B cell (primary cell): ENCODE measurements around the gene RGS10. TPM values are rescaled to one million over a fixed set of nuclear protein-coding genes. Genes with fewer than 3 reads are reported as not detected.

ENCODE experiments used
- ATAC-seq: fragments of 200-7000 bp; cut with Tn5 transposase; one replicate; pipeline ENCODE4 v1.10.0; 2021; ENCODE audit warnings: low read depth, mild to moderate bottlenecking, moderate number of reproducible peaks, moderate library complexity
- CTCF ChIA-PET: fragments of 350-600 bp; sonication (Branson Sonifier 250); formaldehyde crosslinking; loops from one replicate; lab custom pipeline; 2021; ENCODE audit warnings: antibody characterized with exemption, inconsistent platforms; lab: Charles Lee
- POLR2A ChIA-PET: fragments of 350-600 bp; sonication (Branson Sonifier 250); formaldehyde crosslinking; loops from one replicate; lab custom pipeline; 2021; ENCODE audit warnings: antibody characterized with exemption; lab: Charles Lee
- DNase-seq: peaks from one replicate; pipeline ENCODE4 v3.0.0; 2013
- H2AFZ ChIP-seq: 2 replicates; pipeline ENCODE4 v1.6.1; 2012; ENCODE audit warnings: mild to moderate bottlenecking, low read depth, low read length; ENCODE audit not compliant: insufficient read depth, poor library complexity, severe bottlenecking
- H3K27ac ChIP-seq, 2 donors: 1 replicate in 1 of 2; 2 replicates in 1 of 2; pipeline ENCODE4 v1.5.1; 2012 to 2013; ENCODE audit warnings: low read length in 2 of 2, mild to moderate bottlenecking in 2 of 2, moderate library complexity in 1 of 2
- H3K27me3 ChIP-seq, 4 experiments: fragments of 200-600 bp in 1 of 4; sonication (generic) in 1 of 4; replicated peaks in 1 of 4; 1 replicate in 2 of 4; 2 replicates in 2 of 4; pipeline versions ENCODE4 v1.6.1 to v1.7.0; 2013 to 2016; ENCODE audit warnings: low read length in 3 of 4, mild to moderate bottlenecking in 2 of 4, mixed read lengths in 1 of 4, moderate library complexity in 1 of 4; ENCODE audit not compliant: insufficient read depth in 4 of 4, control insufficient read depth in 3 of 4; ENCODE audit errors: control extremely low read depth in 1 of 4
- H3K36me3 ChIP-seq, 2 experiments: replicated peaks in 1 of 2; 1 replicate in 1 of 2; 2 replicates in 1 of 2; pipeline versions ENCODE4 v1.6.1 to v1.7.1; 2013; ENCODE audit warnings: low read length in 1 of 2; ENCODE audit not compliant: insufficient read depth in 2 of 2, control insufficient read depth in 1 of 2; ENCODE audit errors: control extremely low read depth in 1 of 2, extremely low read depth in 1 of 2
- H3K4me1 ChIP-seq, 2 donors: fragments of 200-600 bp in 1 of 2; sonication (generic) in 1 of 2; 1 replicate in 1 of 2; 2 replicates in 1 of 2; pipeline versions ENCODE4 v1.5.1 to v1.6.1; 2013 to 2017; ENCODE audit warnings: low read length in 2 of 2; ENCODE audit not compliant: control insufficient read depth in 2 of 2, insufficient read depth in 2 of 2
- H3K4me2 ChIP-seq: replicated peaks from 2 replicates; pipeline ENCODE3; 2012; ENCODE audit warnings: mild to moderate bottlenecking, low read depth, low read length; ENCODE audit not compliant: poor library complexity, severe bottlenecking
- H3K4me3 ChIP-seq, 5 experiments: fragments of 200-600 bp in 1 of 5; sonication (generic) in 1 of 5; 1 replicate in 3 of 5; 2 replicates in 2 of 5; pipeline versions ENCODE4 v1.5.1 to v1.7.0; 2011 to 2016; ENCODE audit warnings: low read length in 4 of 5, mild to moderate bottlenecking in 4 of 5, low read depth in 2 of 5, control low read depth in 1 of 5, moderate library complexity in 1 of 5; ENCODE audit not compliant: insufficient read depth in 1 of 5; ENCODE audit errors: control extremely low read depth in 1 of 5, extremely low read depth in 1 of 5
- H3K79me2 ChIP-seq: fragments of 200-600 bp; sonication (generic); one replicate; pipeline ENCODE4 v1.6.0; 2016; ENCODE audit warnings: low read length; ENCODE audit not compliant: control insufficient read depth, insufficient read depth
- H3K9ac ChIP-seq: fragments of 200-600 bp; sonication (generic); 2 replicates; pipeline ENCODE4 v1.6.1; 2017; ENCODE audit warnings: mild to moderate bottlenecking, low read length, moderate library complexity
- H3K9me3 ChIP-seq, 3 donors: one replicate each; pipeline versions ENCODE4 v1.6.1 to v1.7.1; 2013; ENCODE audit warnings: low read length in 2 of 3; ENCODE audit not compliant: control insufficient read depth in 2 of 3, insufficient read depth in 1 of 3; ENCODE audit errors: control extremely low read depth in 1 of 3
- H4K20me1 ChIP-seq: 2 replicates; pipeline ENCODE4 v1.6.0; 2012; ENCODE audit warnings: mild to moderate bottlenecking, low read length; ENCODE audit not compliant: insufficient read depth, control insufficient read depth, poor library complexity, severe bottlenecking
- H3K27ac Mint-ChIP-seq: one replicate; pipeline ENCODE4 v1.8.0; 2021; ENCODE audit warnings: mixed read lengths
- H3K27me3 Mint-ChIP-seq: one replicate; pipeline ENCODE4 v1.8.0; 2021; ENCODE audit warnings: mixed read lengths
- H3K4me1 Mint-ChIP-seq: one replicate; pipeline ENCODE4 v1.8.0; 2021; ENCODE audit warnings: mixed read lengths
- H3K4me3 Mint-ChIP-seq: one replicate; pipeline ENCODE4 v1.8.0; 2021; ENCODE audit warnings: mixed read lengths
- H3K9me3 Mint-ChIP-seq: one replicate; pipeline ENCODE4 v1.8.0; 2022; ENCODE audit warnings: mixed read lengths; ENCODE audit not compliant: insufficient read depth
- EZH2 ChIP-seq: IDR thresholded peaks from 2 replicates; pipeline ENCODE4 v1.6.1; 2012; ENCODE audit warnings: borderline replicate concordance, low read depth, mild to moderate bottlenecking, moderate library complexity, low read length; ENCODE audit not compliant: insufficient read depth, poor library complexity, severe bottlenecking
- WGBS: methylation state at CpG from one replicate; pipeline ENCODE4 v1.1.5; 2013; ENCODE audit warnings: missing lambda C conversion rate; ENCODE audit not compliant: insufficient coverage; 5-methylcytosine and 5-hydroxymethylcytosine counted together
- intact Hi-C: fragments of 100-400 bp; cut with micrococcal nuclease; formaldehyde crosslinking; loops from one replicate; pipeline ENCODE4 v1.10.0; 2022
- polyA plus RNA-seq: library from polyadenylated mRNA; depleted of rRNA; stranded (reverse); fragments of >200 nt; gene quantifications from 2 replicates; pipeline ENCODE4 v1.2.3, GENCODE V29; 2012
- total RNA-seq, 2 donors: library from RNA; stranded (reverse); fragments of 120-200 nt in 1 of 2; gene quantifications; 1 replicate in 1 of 2; 2 replicates in 1 of 2; pipeline versions ENCODE4 v1.2.3 to v1.2.4, GENCODE V29; 2013 to 2022
- TF ChIP-seq, protein P1 (sequence below): fragments of 200-600 bp; IDR thresholded peaks from one replicate; pipeline ENCODE4 v1.8.0; 2022; ENCODE audit warnings: antibody characterized with exemption, mild to moderate bottlenecking

The RGS10 gene
- total and polyA plus RNA-seq, 2 donors (not counting 1 experiment from before 2014, with no cell fraction given) = 10.9 to 20.3 TPM

DNA sequence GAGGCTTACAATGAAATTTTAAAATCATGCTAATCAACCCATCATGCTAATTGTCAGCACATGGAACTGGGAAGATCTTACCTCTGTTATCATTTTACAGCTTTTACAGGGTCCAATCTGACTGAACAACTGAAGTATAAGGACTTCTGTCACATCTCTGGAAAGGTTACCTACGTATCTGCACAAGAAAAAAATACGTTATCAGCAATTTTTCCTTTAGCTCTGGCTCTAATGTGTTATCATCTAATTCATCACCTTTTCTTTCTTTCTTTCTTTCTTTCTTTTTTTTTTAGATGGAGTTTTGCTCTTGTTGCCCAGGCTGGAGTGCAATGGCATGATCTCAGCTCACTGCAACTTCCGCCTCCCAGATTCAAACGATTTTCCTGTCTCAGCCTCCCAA, 45.6 kb upstream of the RGS10 start:
- no peak overlapping the region for H3K27ac ChIP-seq
- no peaks in the 10 kb centered on the region for H3K27me3 ChIP-seq
- peaks cover 64% of the 10 kb centered on the region for H4K20me1 ChIP-seq
- Mint-ChIP-seq H3K9me3 (no peaks in the 10 kb centered on the region), H3K27ac (no peak overlapping the region), H3K4me3 (no peak overlapping the region), H3K4me1 (peaks cover 24% of the 10 kb centered on the region), H3K27me3 (no peaks in the 10 kb centered on the region)
- no peaks in the 10 kb centered on the region for H3K9me3 ChIP-seq
- 100% methylated on average over 4 of the region's 4 CpGs for WGBS
- no peak overlapping the region for H3K4me3 ChIP-seq
- TF ChIP-seq, protein P1, sequence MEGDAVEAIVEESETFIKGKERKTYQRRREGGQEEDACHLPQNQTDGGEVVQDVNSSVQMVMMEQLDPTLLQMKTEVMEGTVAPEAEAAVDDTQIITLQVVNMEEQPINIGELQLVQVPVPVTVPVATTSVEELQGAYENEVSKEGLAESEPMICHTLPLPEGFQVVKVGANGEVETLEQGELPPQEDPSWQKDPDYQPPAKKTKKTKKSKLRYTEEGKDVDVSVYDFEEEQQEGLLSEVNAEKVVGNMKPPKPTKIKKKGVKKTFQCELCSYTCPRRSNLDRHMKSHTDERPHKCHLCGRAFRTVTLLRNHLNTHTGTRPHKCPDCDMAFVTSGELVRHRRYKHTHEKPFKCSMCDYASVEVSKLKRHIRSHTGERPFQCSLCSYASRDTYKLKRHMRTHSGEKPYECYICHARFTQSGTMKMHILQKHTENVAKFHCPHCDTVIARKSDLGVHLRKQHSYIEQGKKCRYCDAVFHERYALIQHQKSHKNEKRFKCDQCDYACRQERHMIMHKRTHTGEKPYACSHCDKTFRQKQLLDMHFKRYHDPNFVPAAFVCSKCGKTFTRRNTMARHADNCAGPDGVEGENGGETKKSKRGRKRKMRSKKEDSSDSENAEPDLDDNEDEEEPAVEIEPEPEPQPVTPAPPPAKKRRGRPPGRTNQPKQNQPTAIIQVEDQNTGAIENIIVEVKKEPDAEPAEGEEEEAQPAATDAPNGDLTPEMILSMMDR = no peak
- no peak for TF ChIP-seq EZH2
- H3K36me3 ChIP-seq = peaks cover 22 to 36% of the 10 kb centered on the region in 2 experiments
- no peak overlapping the region for H2AFZ ChIP-seq
- POLR2A ChIA-PET = no interaction called here
- peaks cover 6 to 14% of the 10 kb centered on the region in 2 donors for H3K4me1 ChIP-seq
- no peak for ATAC-seq
- H3K4me2 ChIP-seq = no peak overlapping the region
- CTCF ChIA-PET = interaction anchor here (0.6 kb wide), 1 partner anchor 464 kb away, joined by 3 read pairs; no protein-coding TSS in a partner anchor
- no peak for DNase-seq
- peaks cover 92% of the 10 kb centered on the region for H3K79me2 ChIP-seq
- intact Hi-C loops = no loop called here
- H3K9ac ChIP-seq = no peak overlapping the region

DNA sequence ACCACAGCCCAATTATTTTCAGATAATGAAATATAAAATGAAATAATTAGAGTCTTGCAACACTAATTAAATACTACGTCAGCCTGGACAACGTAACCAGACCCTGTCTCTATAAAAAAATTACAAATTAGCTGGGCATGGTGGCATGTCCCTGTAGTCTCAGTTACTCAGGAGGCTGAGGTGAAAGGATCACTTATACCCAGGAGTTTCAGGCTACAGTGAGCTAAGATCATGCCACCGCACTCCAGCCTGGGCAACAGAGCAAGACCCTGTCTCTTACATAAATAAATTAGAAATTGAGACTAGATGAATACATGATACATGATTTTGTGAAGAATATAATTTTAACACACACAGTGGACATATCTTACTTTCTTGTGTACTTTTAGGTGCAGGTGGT, 35.8 kb upstream of the RGS10 start:
- WGBS = no CpG with 5 or more reads among the region's 3 CpGs
- Histone ChIP-seq H3K4me2 (no peak overlapping the region), H3K9ac (no peak overlapping the region), H3K9me3 (no peaks in the 10 kb centered on the region), H3K4me1 (no peaks in the 10 kb centered on the region), H3K79me2 (peaks cover 2% of the 10 kb centered on the region), H2AFZ (no peak overlapping the region), H3K36me3 (peaks cover 5 to 56% of the 10 kb centered on the region in 2 experiments), H3K27me3 (no peaks in the 10 kb centered on the region), H3K4me3 (no peak overlapping the region), H3K27ac (no peak overlapping the region), H4K20me1 (peaks cover 9% of the 10 kb centered on the region)
- ChIA-PET CTCF (no interaction called here), POLR2A (interaction anchor here (0.8 kb wide), 1 partner anchor 439 kb away, joined by 5 read pairs; no protein-coding TSS in a partner anchor)
- no peaks in the 10 kb centered on the region for H3K9me3 Mint-ChIP-seq
- H3K4me3 Mint-ChIP-seq = no peak overlapping the region
- ATAC-seq (no peak), DNase-seq (no peak)
- no peak overlapping the region for H3K27ac Mint-ChIP-seq
- TF ChIP-seq, protein P1 = no peak
- TF ChIP-seq EZH2 = no peak
- H3K27me3 Mint-ChIP-seq = no peaks in the 10 kb centered on the region
- intact Hi-C loops = no loop called here
- peaks cover 1% of the 10 kb centered on the region for H3K4me1 Mint-ChIP-seq
